ENCODE measurements around the gene INHBE.

DNA sequence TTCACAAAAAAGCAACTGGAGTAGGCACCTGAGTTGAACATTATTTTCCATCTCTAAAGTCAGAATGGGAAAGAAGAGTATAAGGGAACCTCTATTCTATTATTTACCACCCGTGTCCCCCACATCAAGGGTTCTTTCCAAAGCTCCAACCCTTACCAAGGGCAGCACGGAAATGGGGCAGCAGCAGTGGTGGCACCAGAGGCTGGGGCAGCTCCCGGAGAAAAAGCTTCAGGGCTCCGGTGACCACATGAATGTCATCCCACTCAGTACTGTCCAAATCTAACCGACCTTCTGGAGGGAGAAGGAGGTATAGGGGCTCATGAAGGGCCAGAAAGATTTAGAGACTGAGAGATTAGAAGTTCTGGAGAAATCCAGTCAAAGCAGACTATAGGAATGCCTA is 18.8 kb downstream of the INHBE start:
- TF ChIP-seq, protein P1, sequence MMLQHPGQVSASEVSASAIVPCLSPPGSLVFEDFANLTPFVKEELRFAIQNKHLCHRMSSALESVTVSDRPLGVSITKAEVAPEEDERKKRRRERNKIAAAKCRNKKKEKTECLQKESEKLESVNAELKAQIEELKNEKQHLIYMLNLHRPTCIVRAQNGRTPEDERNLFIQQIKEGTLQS (CRISPR knock-in tag; conservative IDR thresholded peaks at IDR 0.05), result no peak
- TF ChIP-seq CTCF (IDR thresholded peaks at IDR 0.05) (no peak), STAT6 (CRISPR knock-in tag; conservative IDR thresholded peaks at IDR 0.05; ENCODE audit: low read depth) (no peak), FOXK1 (CRISPR knock-in tag; IDR thresholded peaks at IDR 0.05) (no peak), ESRRA (CRISPR knock-in tag; IDR thresholded peaks at IDR 0.05; ENCODE audit: borderline replicate concordance) (no peak), USF2 (CRISPR knock-in tag; IDR thresholded peaks at IDR 0.05) (no peak), ZNF317 (CRISPR knock-in tag; IDR thresholded peaks at IDR 0.05; ENCODE audit: borderline replicate concordance, low read depth) (no peak), ZBTB21 (CRISPR knock-in tag; IDR thresholded peaks at IDR 0.05; ENCODE audit: borderline replicate concordance) (no peak), MAX (CRISPR knock-in tag; IDR thresholded peaks at IDR 0.05) (no peak), ATF1 (CRISPR knock-in tag; IDR thresholded peaks at IDR 0.05) (no peak), CBFB (CRISPR knock-in tag; IDR thresholded peaks at IDR 0.05; ENCODE audit: low read depth) (no peak)
- TF ChIP-seq, protein P2, sequence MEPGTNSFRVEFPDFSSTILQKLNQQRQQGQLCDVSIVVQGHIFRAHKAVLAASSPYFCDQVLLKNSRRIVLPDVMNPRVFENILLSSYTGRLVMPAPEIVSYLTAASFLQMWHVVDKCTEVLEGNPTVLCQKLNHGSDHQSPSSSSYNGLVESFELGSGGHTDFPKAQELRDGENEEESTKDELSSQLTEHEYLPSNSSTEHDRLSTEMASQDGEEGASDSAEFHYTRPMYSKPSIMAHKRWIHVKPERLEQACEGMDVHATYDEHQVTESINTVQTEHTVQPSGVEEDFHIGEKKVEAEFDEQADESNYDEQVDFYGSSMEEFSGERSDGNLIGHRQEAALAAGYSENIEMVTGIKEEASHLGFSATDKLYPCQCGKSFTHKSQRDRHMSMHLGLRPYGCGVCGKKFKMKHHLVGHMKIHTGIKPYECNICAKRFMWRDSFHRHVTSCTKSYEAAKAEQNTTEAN (CRISPR knock-in tag; IDR thresholded peaks at IDR 0.05), result no peak
- TF ChIP-seq, protein P3, sequence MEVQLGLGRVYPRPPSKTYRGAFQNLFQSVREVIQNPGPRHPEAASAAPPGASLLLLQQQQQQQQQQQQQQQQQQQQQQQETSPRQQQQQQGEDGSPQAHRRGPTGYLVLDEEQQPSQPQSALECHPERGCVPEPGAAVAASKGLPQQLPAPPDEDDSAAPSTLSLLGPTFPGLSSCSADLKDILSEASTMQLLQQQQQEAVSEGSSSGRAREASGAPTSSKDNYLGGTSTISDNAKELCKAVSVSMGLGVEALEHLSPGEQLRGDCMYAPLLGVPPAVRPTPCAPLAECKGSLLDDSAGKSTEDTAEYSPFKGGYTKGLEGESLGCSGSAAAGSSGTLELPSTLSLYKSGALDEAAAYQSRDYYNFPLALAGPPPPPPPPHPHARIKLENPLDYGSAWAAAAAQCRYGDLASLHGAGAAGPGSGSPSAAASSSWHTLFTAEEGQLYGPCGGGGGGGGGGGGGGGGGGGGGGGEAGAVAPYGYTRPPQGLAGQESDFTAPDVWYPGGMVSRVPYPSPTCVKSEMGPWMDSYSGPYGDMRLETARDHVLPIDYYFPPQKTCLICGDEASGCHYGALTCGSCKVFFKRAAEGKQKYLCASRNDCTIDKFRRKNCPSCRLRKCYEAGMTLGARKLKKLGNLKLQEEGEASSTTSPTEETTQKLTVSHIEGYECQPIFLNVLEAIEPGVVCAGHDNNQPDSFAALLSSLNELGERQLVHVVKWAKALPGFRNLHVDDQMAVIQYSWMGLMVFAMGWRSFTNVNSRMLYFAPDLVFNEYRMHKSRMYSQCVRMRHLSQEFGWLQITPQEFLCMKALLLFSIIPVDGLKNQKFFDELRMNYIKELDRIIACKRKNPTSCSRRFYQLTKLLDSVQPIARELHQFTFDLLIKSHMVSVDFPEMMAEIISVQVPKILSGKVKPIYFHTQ (CRISPR knock-in tag; IDR thresholded peaks at IDR 0.05), result no peak
